ENCODE data around the gene TEX53.
A peak's percentile ranks its signal among the peaks of the same experiment; 100 is the strongest.

TEX53 gene

GRCh38 chr9:114680259-114681001 is 22.8 kb upstream of the TEX53 start:
- DNase-seq (ENCODE audit: low read depth in 2 of 2), result no peak

- no peak for DNase-seq (ENCODE audit: low read depth in 2 of 2)
Measured at GRCh38 chr9:114678795-114679194, 21.2 kb upstream of the TEX53 start.

GRCh38 chr9:114678130-114678529 is 20.5 kb upstream of the TEX53 start:
- DNase-seq (ENCODE audit: low read depth in 2 of 2), result no peak

GRCh38 chr9:114677418-114677817 is 19.8 kb upstream of the TEX53 start:
- DNase-seq (ENCODE audit: low read depth in 2 of 2), result no peak

- no peak for DNase-seq (ENCODE audit: low read depth in 2 of 2)
Measured at GRCh38 chr9:114676901-114677300, 19.3 kb upstream of the TEX53 start.

GRCh38 chr9:114674798-114675540 is 17.4 kb upstream of the TEX53 start:
- DNase-seq (ENCODE audit: low read depth in 2 of 2), result no peak

GRCh38 chr9:114674076-114674797 is 16.6 kb upstream of the TEX53 start:
- no peak for DNase-seq (ENCODE audit: low read depth in 2 of 2)

GRCh38 chr9:114671605-114672004 is 14.0 kb upstream of the TEX53 start:
- DNase-seq (ENCODE audit: low read depth in 2 of 2), result no peak

GRCh38 chr9:114669961-114670360 is 12.4 kb upstream of the TEX53 start:
- no peak for DNase-seq (ENCODE audit: low read depth in 2 of 2)

- DNase-seq (ENCODE audit: low read depth in 2 of 2), result no peak
Measured at GRCh38 chr9:114668146-114668545, 10.5 kb upstream of the TEX53 start.

- no peak for DNase-seq (ENCODE audit: low read depth in 2 of 2)
Measured at GRCh38 chr9:114666851-114667250, 9.2 kb upstream of the TEX53 start.

- DNase-seq (ENCODE audit: low read depth in 2 of 2), result no peak
Measured at GRCh38 chr9:114666401-114666800, 8.8 kb upstream of the TEX53 start.

- DNase-seq (ENCODE audit: low read depth in 2 of 2), result no peak
Measured at GRCh38 chr9:114664181-114664580, 6.6 kb upstream of the TEX53 start.

GRCh38 chr9:114662081-114662989 is 4.7 kb upstream of the TEX53 start:
- peak; percentile 37 to 71 for DNase-seq (ENCODE audit: low read depth in 2 of 2)

- DNase-seq (ENCODE audit: low read depth in 2 of 2), result no peak
Measured at GRCh38 chr9:114656301-114656700, 1.3 kb downstream of the TEX53 start.

- no peak for DNase-seq (ENCODE audit: low read depth in 2 of 2)
Measured at GRCh38 chr9:114655689-114656088, 1.9 kb downstream of the TEX53 start.

GRCh38 chr9:114653556-114654159 is 3.9 kb downstream of the TEX53 start:
- peak; percentile 59 to 80 for DNase-seq (ENCODE audit: low read depth in 2 of 2)

GRCh38 chr9:114652776-114653555 is 4.6 kb downstream of the TEX53 start:
- DNase-seq (ENCODE audit: low read depth in 2 of 2), result no peak

- DNase-seq (ENCODE audit: low read depth in 2 of 2), result no peak
Measured at GRCh38 chr9:114643896-114644295, 13.7 kb downstream of the TEX53 start.

- DNase-seq (ENCODE audit: low read depth in 2 of 2), result no peak
Measured at GRCh38 chr9:114643001-114643400, 14.6 kb downstream of the TEX53 start.
